ENCODE data around the gene SFXN3.

DNA sequence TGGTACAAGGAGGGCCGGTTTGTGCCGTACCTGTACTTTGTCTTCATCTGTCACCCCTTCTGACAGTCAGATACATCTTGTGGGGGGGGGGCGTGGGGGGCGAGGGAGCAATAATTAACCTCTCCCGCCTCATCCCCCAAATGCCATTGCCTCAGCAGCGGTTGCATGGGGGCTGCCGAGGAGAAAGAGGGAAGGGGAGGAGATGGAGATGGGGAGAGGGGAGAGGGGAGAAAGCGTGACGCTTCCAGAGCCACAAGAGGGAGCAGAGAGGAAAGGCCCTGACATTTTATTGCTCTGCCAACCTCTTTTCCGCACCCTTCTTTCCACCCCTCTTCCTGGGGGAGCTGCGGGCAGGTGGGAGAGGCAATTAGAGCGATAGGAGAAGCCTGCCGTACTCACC, 42.6 kb downstream of the SFXN3 start:
- TF ChIP-seq, protein P1, sequence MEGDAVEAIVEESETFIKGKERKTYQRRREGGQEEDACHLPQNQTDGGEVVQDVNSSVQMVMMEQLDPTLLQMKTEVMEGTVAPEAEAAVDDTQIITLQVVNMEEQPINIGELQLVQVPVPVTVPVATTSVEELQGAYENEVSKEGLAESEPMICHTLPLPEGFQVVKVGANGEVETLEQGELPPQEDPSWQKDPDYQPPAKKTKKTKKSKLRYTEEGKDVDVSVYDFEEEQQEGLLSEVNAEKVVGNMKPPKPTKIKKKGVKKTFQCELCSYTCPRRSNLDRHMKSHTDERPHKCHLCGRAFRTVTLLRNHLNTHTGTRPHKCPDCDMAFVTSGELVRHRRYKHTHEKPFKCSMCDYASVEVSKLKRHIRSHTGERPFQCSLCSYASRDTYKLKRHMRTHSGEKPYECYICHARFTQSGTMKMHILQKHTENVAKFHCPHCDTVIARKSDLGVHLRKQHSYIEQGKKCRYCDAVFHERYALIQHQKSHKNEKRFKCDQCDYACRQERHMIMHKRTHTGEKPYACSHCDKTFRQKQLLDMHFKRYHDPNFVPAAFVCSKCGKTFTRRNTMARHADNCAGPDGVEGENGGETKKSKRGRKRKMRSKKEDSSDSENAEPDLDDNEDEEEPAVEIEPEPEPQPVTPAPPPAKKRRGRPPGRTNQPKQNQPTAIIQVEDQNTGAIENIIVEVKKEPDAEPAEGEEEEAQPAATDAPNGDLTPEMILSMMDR (IDR thresholded peaks at IDR 0.05; ENCODE audit: low read length), result no peak
- TF ChIP-seq EZH2 (IDR thresholded peaks at IDR 0.05; ENCODE audit: borderline replicate concordance, low read length), result no peak

Measured in OCI-LY1 (cell line).